Activated naive CD8-positive, alpha-beta T cell treated with anti-CD3 and anti-CD28 coated beads, Interleukin-2, amount 50 U/mL, for 16 hours (primary cell): ENCODE measurements around the gene PLA2G2F.

ENCODE experiments used
- DNase-seq: peaks from one replicate; pipeline ENCODE4 v3.0.0-alpha.2; 2020; ENCODE audit warnings: low read depth, low spot score

The PLA2G2F gene

GRCh38 chr1:20138961-20139550 is at the start of gene PLA2G2F:
PLA2G2F (plus strand) TSS chr1:20139323; CDS start chr1:20139428, 105 bp downstream.
- no peak for DNase-seq

GRCh38 chr1:20089328-20090077 is 49.6 kb upstream of the PLA2G2F start:
- no peak for DNase-seq

GRCh38 chr1:20090119-20090518 is 49.0 kb upstream of the PLA2G2F start:
- no peak for DNase-seq

- no peak for DNase-seq
Measured at GRCh38 chr1:20090641-20091040, 48.5 kb upstream of the PLA2G2F start.

GRCh38 chr1:20093303-20093702 is 45.8 kb upstream of the PLA2G2F start:
- DNase-seq: no peak

- DNase-seq: no peak
Measured at GRCh38 chr1:20093940-20094391, 45.2 kb upstream of the PLA2G2F start.

GRCh38 chr1:20095564-20096434 is 43.3 kb upstream of the PLA2G2F start:
- DNase-seq: no peak

- no peak for DNase-seq
Measured at GRCh38 chr1:20096840-20097447, 42.2 kb upstream of the PLA2G2F start.

GRCh38 chr1:20099533-20099932 is 39.6 kb upstream of the PLA2G2F start:
- no peak for DNase-seq

- no peak for DNase-seq
Measured at GRCh38 chr1:20100632-20101355, 38.3 kb upstream of the PLA2G2F start.

GRCh38 chr1:20102875-20103274 is 36.2 kb upstream of the PLA2G2F start:
- no peak for DNase-seq

- DNase-seq: no peak
Measured at GRCh38 chr1:20105856-20106255, 33.3 kb upstream of the PLA2G2F start.

- no peak for DNase-seq
Measured at GRCh38 chr1:20107351-20107750, 31.8 kb upstream of the PLA2G2F start.

GRCh38 chr1:20107796-20108195 is 31.3 kb upstream of the PLA2G2F start:
- DNase-seq: no peak

GRCh38 chr1:20108366-20109123 is 30.6 kb upstream of the PLA2G2F start:
- DNase-seq: no peak

GRCh38 chr1:20109223-20109856 is 29.8 kb upstream of the PLA2G2F start:
- no peak for DNase-seq

GRCh38 chr1:20110679-20111078 is 28.4 kb upstream of the PLA2G2F start:
- no peak for DNase-seq

GRCh38 chr1:20111452-20111851 is 27.7 kb upstream of the PLA2G2F start:
- DNase-seq: no peak

- DNase-seq: no peak
Measured at GRCh38 chr1:20112279-20113000, 26.7 kb upstream of the PLA2G2F start.
